ENCODE measurements around the gene DMD. TPM values are rescaled to one million over a fixed set of nuclear protein-coding genes. Genes with fewer than 3 reads are reported as not detected.
A peak's percentile ranks its signal among the peaks of the same experiment; 100 is the strongest.
"Not testable (repeated sequence)": the region's sequence is repeated elsewhere in the genome, so short reads cannot be mapped to it uniquely, and the experiment has no call there.

Gene DMD
- polyA plus RNA-seq, 3 donors: 14.9 to 18.3 (median 15.4) TPM

DNA sequence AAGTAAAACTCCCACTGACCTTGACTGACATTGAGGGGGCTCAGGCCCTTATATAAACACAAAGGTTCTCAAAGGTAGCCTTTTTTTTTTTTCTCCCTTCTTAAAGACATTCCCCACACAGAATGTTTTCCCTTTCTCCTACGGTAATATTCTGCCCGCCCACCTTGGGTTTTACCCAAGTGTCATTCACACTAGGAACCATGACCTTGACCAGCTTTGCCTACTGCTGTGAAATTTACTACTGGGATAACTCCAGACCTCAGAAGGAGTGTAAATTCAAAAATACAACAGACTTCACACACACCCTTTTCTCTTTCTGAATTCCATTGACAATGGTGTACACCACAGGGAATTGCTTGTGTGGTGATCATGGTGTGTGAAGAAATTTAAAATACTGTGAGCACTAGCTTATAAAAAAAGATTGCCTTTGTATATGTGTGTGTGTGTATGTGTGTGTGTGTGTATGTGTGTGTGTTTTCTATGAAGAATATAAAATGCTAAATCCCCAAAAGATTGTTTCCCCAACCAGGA lies 1550.0 kb downstream of the DMD start:
- no peak for DNase-seq (ENCODE audit: low read depth in 3 of 3, low spot score in 2 of 3)

- peak in 1 of 3 donors; percentile 3 for DNase-seq (ENCODE audit: low read depth in 3 of 3, low spot score in 2 of 3)
Observed at GRCh38 chrX:31658360-31658759, 1553.0 kb downstream of the DMD start.

- DNase-seq (ENCODE audit: low read depth in 3 of 3, low spot score in 2 of 3): no peak
Observed at GRCh38 chrX:31656013-31656412, 1555.3 kb downstream of the DMD start.

DNA sequence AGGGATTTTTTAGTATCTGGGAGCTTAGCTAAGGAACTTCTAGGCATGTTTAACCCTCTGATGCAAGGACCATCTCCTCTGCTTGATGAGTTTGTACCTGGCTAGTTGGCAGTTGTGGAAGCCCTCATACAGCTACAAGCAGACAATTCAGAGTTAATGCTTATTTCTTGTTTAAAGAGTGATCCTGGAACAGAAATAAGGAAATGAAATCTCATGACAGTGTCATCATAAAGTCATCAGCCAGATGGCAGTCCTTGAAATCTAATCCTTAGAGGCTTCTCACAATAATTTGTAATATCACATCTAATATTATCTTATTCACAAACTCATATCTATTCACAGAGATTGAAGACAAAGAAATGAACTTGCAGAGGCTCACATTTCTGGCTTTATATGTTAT lies 1557.9 kb downstream of the DMD start:
- no peak for DNase-seq (ENCODE audit: low read depth in 3 of 3, low spot score in 2 of 3)

DNA sequence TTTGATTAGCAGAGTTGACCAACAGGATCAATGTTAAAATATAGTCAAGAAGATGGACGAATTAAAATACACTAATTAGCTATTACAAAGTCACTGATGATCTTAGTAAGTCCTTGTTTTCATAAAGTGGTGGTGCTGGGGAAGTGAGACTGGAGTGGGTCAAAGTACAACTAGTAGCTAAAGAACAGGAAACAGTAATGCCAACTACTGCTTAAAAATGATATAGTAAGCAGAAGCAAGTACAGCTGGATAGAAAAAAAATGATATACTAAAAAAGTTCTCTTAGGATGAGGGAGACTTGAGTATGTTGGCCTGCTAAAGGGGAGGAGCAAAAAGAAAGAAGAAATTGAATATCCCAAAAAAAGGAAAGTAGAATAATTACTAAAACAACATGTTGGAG lies 1558.7 kb downstream of the DMD start:
- no peak for DNase-seq (ENCODE audit: low read depth in 3 of 3, low spot score in 2 of 3)

DNA sequence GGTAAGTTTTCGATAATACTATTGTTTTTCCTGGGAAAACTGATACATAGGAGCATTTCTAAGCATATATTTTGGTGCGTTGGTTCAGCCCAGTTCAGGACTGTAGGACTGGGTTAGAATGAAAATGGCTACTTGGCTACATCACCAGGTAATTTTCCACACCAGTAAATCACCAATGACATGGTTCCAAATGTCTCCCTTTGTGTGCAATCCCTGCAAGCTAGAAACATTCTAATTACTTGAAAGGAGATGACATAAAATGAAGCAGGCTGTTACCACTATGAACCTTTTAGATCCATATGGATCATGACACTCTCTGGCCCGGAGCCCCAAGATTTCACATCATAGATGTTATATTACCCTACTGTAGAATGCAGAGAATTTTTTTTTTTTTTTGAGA lies 1562.1 kb downstream of the DMD start:
- no peak for DNase-seq (ENCODE audit: low read depth in 3 of 3, low spot score in 2 of 3)

DNA sequence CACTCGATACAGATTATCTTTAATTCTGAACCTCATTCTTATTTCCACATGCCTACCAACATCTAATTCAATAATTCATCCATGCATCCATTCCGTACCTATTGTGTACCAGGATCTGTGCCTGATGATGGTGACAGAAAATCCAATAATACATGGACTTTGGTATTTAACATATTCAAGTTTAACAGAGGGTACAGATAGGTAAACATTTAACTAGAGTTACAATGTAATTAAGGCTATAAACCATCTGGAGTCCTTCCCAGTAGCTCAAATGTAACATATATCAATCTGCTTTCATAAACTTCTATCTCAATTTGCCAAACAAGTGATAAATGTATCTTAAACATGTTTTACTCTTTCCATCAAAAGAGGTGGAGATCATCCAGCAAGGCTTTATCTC lies 1578.0 kb downstream of the DMD start:
- DNase-seq (ENCODE audit: low read depth in 3 of 3, low spot score in 2 of 3): no peak

DNA sequence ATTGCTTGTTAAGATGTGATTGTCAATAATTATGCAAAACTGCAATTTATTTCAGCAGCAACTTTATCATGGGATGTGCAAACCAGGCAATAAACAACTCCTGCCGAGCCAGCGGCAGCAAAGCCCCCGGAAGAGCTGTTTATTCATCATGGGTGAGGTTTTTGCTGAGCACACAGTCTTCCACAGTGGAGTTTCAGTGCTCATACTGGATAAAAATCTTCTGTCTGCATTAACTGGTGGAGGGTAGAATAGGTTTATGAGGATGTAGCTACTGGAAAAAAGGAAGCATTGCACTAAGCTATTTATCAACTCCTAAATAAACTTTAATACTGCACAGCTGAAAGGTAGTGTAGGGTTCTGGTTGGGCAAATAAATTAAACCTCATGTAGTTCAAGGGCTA lies 1582.2 kb downstream of the DMD start:
- DNase-seq (ENCODE audit: low read depth in 3 of 3, low spot score in 2 of 3): no peak

DNA sequence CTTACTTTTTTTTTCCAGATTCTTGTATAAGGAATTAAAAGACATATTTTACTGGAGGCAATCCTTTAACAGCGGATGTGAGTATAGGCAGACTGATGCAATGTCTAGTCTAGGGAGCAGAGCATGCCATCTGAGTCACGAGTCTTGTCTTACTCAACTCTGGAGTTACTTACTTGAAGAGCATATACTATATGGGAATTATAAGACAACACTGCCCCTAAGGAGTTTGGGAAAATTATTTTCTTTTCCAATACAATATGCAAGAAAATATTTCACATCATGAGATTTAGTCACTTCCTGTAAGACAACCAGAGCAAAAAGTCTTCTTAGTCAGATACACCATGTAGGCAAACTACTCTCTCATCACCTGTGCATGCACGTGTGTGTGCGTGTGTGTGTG lies 1602.2 kb downstream of the DMD start:
- DNase-seq (ENCODE audit: low read depth in 3 of 3, low spot score in 2 of 3): no peak

GRCh38 chrX:31608638-31609037 lies 1602.7 kb downstream of the DMD start:
- no peak for DNase-seq (ENCODE audit: low read depth in 3 of 3, low spot score in 2 of 3)

GRCh38 chrX:31606771-31607170 lies 1604.6 kb downstream of the DMD start:
- DNase-seq (ENCODE audit: low read depth in 3 of 3, low spot score in 2 of 3): no peak

DNA sequence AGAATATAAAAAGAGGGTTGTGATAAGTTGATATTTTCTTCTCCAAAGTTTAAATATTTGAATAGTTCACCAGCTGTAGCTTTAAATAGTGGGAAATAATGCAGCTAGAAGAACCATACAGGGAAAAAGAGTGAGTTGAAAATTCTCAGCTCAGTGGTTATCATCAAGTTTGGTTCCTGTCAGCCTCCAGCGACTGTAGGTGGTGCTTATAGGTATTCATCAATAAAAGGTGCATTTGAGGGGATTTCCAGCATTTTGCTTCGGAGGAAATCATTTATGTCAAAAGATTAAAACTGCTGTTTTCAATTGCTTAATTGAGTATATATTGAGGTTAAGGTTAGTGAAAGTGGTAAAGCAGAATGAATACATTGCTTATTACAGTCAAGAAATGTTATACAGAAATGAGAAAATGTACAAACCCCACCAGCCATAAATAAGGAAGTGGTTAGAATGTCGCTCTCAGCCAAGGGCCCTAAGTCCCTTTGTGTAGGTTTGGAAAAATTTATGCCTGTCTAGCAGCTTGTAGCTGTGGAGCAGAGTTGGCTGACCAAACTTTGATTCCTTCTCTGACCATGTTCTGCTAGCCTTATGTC lies 1606.6 kb downstream of the DMD start:
- DNase-seq (ENCODE audit: low read depth in 3 of 3, low spot score in 2 of 3): no peak

- DNase-seq (ENCODE audit: low read depth in 3 of 3, low spot score in 2 of 3): no peak
Observed at GRCh38 chrX:31603411-31604120, 1607.8 kb downstream of the DMD start.

GRCh38 chrX:31600823-31601222 lies 1610.5 kb downstream of the DMD start:
- no peak for DNase-seq (ENCODE audit: low read depth in 3 of 3, low spot score in 2 of 3)

DNA sequence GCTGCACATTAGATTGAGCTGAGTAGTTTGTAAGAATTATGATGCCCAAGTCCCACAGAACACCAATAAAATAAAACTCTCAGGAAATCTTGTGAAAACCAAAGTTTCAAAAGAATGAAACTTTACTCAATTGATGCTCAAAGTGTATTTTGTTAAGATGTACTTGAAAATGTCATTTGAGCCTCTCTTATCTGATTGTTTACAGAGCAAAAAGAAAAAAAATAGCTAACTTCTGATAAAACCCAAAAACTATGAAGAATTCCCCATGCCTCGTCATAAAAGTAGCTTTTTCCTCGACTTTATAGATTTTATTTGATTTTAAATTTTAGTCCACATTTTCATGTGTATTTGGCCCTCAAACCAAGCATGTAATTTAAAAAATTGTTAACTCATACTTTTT lies 1618.0 kb downstream of the DMD start:
- no peak for DNase-seq (ENCODE audit: low read depth in 3 of 3, low spot score in 2 of 3)

DNA sequence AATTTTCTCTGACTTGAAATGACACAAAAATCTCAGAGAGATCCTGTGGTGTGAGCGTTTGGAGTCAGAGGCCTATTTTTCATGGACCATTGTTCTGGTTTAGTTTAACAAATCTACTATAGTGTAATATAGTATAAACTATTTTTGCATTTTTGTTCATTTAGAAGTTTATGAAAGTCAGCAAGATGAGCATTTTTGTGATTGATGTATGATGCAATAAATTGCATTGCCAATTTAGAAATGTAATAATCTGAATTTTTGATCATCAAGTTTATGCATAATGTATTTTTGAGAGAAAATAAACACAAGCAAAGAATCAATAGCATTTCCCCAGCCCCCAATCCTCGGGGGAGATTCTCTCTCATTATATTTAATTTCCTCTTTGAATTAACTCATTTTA lies 1620.0 kb downstream of the DMD start:
- DNase-seq (ENCODE audit: low read depth in 3 of 3, low spot score in 2 of 3): no peak

GRCh38 chrX:31590581-31591114 lies 1620.7 kb downstream of the DMD start:
- DNase-seq (ENCODE audit: low read depth in 3 of 3, low spot score in 2 of 3): no peak

- no peak for DNase-seq (ENCODE audit: low read depth in 3 of 3, low spot score in 2 of 3)
Observed at GRCh38 chrX:31589503-31589902, 1621.8 kb downstream of the DMD start.

DNA sequence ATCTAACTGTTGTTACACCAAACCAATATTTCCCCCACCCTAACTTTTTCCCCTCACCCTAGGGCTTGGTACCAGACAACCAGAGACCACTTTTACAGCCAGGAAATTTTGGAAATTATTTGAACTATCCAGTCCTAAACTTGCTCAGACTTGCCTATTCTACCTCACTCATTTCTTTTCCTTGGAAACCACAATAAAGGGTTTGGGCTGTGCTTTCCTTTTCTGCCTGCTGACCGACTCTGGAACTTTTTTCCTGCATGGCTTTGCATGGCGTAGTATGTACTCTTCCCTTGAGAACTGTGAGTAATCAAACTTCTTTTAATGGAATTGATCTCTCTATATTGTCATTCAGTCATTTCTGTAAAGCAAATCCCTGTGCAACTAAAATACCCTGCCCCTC lies 1623.0 kb downstream of the DMD start:
- DNase-seq (ENCODE audit: low read depth in 3 of 3, low spot score in 2 of 3): no peak

DNA sequence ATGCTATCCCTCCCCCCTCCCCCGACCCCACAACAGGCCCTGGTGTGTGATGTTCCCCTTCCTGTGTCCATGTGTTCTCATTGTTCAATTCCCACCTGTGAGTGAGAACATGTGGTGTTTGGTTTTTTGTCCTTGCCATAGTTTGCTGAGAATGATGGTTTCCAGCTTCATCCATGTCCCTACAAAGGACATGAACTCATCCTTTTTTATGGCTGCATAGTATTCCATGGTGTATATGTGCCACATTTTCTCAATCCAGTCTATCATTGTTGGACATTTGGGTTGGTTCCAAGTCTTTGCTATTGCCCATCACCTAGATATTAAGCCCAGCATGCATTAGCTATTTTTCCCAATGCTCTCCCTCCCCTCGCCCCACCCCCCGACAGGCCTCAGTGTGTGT lies 1627.5 kb downstream of the DMD start:
- DNase-seq (ENCODE audit: low read depth in 3 of 3, low spot score in 2 of 3): not testable (repeated sequence)

GRCh38 chrX:31580726-31581125 lies 1630.6 kb downstream of the DMD start:
- no peak for DNase-seq (ENCODE audit: low read depth in 3 of 3, low spot score in 2 of 3)

DNA sequence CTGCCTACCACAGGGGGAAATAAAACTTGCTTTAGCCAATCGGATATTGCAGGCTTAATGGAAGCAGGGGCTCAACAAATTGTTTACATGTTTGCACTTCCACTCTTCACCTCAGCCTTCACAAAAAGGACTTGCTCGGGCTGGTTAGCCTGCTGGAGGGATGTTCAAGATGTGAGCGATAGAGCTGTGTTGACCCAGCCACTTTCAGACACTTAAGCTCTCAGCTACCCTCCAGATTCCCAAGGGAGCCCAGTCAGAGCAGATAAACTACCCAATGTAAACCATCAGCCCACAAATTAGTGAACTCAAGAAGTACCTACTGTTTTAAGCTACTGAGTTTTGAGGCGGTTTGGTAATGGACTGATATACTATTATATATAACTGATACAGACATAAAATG lies 1631.1 kb downstream of the DMD start:
- no peak for DNase-seq (ENCODE audit: low read depth in 3 of 3, low spot score in 2 of 3)

All from right renal cortex interstitium (tissue), 3 donors.